GM21360 (cell line): ENCODE measurements around the gene OBP2A.
"Not testable (repeated sequence)": the region's sequence is repeated elsewhere in the genome, so short reads cannot be mapped to it uniquely, and the experiment has no call there.

Experiments
- ATAC-seq: cut with Tn5 transposase; IDR thresholded peaks from one replicate; pipeline ENCODE4 v1.9.1; 2021; ENCODE audit warnings: mild to moderate bottlenecking, moderate library complexity; ENCODE audit not compliant: unreplicated experiment

OBP2A gene

GRCh38 chr9:135509458-135509857 is 36.5 kb upstream of the OBP2A start:
- ATAC-seq: no peak

GRCh38 chr9:135512241-135512603 is 33.7 kb upstream of the OBP2A start:
- ATAC-seq: no peak

- ATAC-seq: no peak
These were observed 33.0 kb upstream of the OBP2A start for GRCh38 chr9:135512904-135513303.

- ATAC-seq: no peak
These were observed 32.5 kb upstream of the OBP2A start for GRCh38 chr9:135513351-135513846.

- not testable (repeated sequence) for ATAC-seq
These were observed 32.0 kb upstream of the OBP2A start for GRCh38 chr9:135513906-135514305.

- no peak for ATAC-seq
These were observed 31.4 kb upstream of the OBP2A start for GRCh38 chr9:135514342-135515082.

DNA sequence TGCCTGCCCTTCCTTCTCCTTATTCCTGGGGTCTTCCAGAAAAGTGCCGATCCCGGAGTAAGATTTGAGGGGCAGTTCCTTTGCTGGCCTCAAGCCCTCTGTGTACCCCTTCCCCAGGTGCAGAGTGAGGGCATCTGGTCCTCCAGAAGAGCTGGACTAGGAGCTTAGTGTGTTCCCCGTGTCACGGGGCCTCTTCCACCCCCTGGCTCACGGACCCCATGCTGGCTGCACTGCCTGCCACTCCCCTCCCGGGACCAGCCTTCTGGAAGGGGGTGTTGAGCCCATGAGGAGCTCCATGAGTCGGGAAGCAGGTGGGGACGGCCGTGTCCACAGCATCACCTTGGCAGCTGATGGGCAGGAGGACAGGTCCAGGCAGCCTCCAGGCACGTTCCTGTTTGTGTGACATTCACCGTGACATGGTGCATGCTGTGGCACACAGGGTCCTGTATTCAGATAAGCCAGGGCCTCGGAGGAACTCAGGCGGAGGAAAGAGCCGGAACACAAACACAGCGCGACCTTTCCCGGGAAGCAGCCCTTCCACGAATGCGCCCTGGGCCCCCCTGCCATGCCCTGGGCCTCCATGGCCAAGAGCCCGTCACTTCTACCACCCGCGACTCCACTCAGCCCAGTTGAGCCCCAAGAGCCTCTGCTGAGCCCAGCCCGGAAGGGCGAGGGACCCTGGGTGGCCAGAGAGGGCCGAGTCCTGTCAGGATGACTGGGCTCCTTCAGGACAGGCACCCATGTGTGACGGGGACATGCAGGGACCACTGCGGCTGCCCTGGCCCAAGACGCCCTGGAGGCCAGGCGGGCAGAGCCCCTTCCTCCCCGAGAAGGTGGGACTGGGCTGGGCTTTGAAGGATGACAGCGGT is 30.6 kb upstream of the OBP2A start:
- ATAC-seq: no peak

DNA sequence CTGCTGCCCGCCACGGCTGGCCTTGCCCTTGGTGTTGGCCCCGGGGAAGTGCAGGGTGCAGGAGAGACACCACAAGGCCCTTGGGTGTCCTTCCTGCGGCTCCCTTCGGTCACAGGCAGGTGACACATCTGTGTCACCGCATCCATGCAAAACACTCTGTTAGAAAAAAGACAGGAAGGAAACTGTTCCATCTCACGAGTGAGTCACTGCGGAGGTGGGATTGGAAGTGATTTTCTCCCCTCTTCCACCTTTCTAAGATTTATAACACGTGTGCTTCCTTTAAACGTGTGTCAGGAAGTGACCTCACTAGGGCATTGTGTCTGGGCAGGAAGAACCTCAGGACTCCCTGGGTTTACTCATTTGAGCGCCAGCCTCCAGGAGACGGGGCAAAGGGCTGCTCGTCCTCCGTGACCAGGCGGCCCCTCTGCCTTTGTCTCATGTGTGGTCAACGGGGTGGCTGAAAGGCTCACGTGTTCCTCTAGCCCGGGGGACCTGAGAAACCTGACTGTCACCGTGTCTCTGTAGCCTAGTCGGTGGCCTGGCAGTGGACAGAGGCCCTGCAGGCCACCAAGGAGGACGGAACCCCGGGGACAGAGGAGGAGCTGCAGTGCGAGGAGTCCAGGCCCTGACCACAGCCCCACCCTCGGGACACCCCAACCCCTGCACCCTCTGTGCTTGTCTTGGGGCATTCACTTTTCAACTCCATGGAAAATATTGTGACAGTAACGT is 29.6 kb upstream of the OBP2A start:
- ATAC-seq: no peak

GRCh38 chr9:135517407-135517822 is 28.5 kb upstream of the OBP2A start:
- ATAC-seq: no peak

DNA sequence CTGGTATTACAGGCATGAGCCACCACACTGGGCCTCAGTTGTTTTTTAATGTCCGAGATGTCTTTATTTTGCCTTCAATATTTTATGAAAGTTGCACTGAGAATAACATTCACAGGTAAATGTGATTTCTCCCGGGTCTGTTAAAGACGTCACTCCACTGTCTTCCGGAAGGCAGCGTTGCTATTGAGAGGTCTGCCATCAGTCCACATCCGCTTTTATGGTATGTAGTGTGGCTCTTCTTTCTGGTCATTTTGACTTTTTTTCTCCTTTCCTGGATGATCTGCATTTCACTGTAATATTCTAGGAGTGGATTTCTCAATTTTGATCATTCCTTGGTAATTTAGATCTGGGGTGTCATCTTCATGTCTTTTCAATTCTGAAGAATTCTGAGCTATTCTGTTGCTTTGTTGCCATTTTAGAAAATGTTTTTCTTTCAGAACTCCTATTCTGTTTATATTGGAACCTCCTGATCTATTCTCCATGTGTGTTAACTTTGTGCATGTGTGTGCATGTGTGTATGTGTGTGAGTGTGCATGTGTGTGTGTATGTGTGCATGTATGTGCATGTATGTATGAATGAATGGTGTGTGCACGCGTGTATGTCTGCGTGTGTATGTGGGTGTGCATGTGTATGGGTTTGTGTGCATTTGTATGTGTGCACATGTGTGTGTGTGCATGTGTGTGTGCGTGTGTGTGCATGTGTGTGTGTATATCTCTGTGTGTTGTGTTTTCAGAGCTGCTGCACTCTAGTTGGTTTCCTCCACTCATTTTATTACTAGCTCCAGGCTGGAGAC is 26.6 kb upstream of the OBP2A start:
- ATAC-seq: no peak

- no peak for ATAC-seq
These were observed 24.9 kb upstream of the OBP2A start, which contains the start of gene LCN1 for GRCh38 chr9:135520916-135521607. TSS of gene LCN1 (plus strand) at chr9:135521440. CDS start at chr9:135521498, 58 bp downstream.

DNA sequence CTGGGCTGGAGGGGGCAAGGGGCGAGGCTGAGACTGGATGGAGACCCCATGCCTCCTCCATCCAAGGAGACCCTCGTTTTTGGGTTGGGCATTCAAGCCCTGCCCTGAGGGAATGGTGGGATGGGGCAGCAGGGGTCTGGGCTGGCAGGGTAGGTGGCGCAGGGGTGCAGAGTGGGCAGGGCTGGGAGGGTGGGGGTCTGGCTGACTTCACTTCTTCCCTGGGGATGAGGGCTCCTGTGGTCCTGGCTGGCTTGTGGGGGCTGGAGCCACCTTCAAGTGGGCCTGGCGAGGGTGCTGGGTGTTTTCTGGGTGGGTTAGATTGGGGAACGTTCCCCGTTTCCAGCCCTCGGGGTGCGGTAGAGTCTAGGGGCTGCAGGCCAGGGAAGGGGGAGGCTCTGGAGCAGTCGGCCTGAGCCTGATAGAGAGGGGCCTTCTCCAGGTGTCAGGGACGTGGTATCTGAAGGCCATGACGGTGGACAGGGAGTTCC is 24.3 kb upstream of the OBP2A start:
- no peak for ATAC-seq

- no peak for ATAC-seq
These were observed 23.6 kb upstream of the OBP2A start for GRCh38 chr9:135522137-135522877.

- ATAC-seq: no peak
These were observed 23.0 kb upstream of the OBP2A start for GRCh38 chr9:135522931-135523330.

DNA sequence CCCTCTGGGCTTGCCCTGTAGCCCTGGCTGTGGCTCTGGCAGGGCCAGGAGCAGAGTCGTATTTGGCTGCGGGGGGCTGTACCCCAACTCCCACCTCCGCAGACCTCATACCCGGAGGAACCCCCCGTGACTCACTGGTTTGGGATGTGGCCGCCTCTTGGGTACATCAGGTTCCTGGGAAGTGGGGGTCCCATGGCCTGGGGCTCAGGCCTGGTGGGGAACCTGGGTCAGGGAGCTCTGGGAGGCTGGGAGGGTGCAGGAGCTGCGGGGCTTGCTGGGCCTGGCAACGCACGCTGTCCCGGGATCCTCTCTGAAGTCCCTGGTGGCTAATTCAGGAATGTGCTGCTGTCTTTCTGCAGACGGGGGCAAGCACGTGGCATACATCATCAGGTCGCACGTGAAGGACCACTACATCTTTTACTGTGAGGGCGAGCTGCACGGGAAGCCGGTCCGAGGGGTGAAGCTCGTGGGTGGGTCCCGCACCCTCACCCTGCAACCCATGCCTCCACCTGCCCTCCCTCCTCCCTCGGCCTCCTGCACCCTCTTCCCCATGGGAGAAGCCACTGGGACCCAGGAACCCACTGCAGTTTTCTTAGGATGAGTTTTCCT is 22.3 kb upstream of the OBP2A start:
- no peak for ATAC-seq

DNA sequence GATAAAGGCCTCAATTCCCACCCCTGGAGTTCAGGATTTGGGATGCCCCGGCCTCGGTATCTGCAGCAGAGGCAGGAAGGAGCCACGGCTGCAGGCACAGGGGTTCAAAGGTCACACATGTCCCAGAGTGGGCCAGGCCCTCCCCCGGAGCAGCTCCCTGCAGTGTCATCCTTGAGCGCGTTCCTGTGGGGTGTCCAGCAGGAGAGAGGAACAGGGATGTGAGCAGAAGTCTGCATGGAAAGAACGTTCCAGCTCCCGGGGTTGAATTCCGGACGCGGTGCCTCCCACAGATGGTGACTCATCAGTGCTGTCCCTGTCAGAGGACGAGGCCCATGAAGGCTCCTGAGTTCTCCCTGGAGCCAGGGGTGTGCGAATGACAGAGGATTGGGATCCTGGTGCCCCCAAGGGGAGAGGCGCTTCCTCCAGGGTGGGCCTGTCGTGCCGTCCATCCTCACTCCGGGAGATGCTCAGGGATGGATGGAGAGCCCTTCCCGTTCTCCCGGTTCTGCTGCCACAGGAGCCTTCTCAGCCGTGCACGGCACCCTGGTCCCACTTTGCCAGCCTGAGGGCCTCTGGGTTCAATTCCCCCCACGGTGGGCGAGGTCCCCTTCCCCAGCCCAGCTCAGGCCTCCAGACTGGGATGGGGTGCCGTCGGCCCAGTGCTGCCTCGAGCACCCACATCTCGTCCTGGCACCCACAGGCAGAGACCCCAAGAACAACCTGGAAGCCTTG is 21.6 kb upstream of the OBP2A start:
- no peak for ATAC-seq

DNA sequence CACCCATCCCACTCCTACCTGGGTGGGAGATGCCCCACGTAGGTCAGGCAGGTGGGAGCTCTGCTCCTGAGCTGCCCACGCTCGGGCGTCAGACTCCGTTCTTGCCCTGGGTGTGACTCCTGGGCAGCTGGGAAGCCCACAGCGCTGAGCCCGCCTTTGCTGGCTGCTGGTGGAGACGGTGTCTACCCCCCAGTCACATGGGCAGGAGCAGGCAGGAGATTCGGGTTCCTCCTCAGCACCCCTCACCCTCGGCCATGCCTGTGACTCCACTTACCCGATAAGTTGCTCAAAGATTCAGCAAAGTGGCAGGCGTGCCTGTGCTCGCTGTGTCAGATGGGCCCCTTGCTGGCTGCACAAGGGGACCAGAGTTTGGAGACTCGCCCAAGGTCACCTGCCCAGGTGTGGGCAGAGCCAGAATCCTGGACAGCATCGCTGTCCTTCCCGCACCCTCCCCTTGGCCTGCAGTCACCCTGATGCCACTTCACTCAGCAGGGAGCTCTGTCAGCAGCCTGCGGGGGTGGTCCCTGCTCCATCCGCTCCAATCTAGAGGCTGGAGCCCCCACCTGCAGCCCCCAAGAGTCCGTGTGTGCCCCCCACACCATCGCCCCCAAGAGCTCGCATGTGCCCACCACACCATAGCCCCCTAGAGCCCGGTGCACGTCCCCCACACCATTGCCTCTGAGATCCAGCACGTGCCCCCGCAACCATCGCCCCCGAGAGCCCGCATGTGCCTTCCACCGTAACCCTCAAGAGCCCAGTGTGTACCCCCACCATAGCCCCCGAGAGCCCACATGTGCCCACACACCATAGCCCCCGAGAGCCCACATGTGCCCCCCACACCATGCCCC is 20.5 kb upstream of the OBP2A start:
- no peak for ATAC-seq
